Spleen (tissue), 11 donors: ENCODE results near the gene ZC3H15. TPM values are rescaled to one million over a fixed set of nuclear protein-coding genes. Genes with fewer than 3 reads are reported as not detected.

Experiments
- DNase-seq: peaks from one replicate; pipeline ENCODE4 v3.0.0-alpha.2; 2020
- H3K27ac ChIP-seq, 8 donors: fragments of 200-600 bp; sonication (generic) in 7 of 8; 1 replicate in 4 of 8; 2 replicates in 4 of 8; pipeline versions ENCODE4 v1.5.0 to v1.8.0; 2016 to 2021; ENCODE audit warnings: inconsistent platforms in 4 of 8, mild to moderate bottlenecking in 4 of 8, moderate library complexity in 1 of 8
- H3K27me3 ChIP-seq, 7 donors: fragments of 200-600 bp; sonication (generic) in 6 of 7; replicated peaks in 1 of 7; 1 replicate in 4 of 7; 2 replicates in 3 of 7; pipeline versions ENCODE4 v1.5.0 to v1.8.0; 2016 to 2021; ENCODE audit warnings: inconsistent platforms in 3 of 7, mild to moderate bottlenecking in 1 of 7
- H3K36me3 ChIP-seq, 6 donors: fragments of 200-600 bp; sonication (generic) in 5 of 6; 1 replicate in 4 of 6; 2 replicates in 2 of 6; pipeline versions ENCODE4 v1.5.0 to v1.8.0; 2016 to 2021; ENCODE audit warnings: inconsistent platforms in 2 of 6
- H3K4me1 ChIP-seq, 6 donors: fragments of 200-600 bp; sonication (generic) in 5 of 6; 1 replicate in 3 of 6; 2 replicates in 3 of 6; pipeline versions ENCODE4 v1.5.0 to v1.8.0; 2016 to 2021; ENCODE audit warnings: inconsistent platforms in 3 of 6
- H3K4me3 ChIP-seq, 8 donors: fragments of 200-600 bp; sonication (generic) in 7 of 8; 1 replicate in 4 of 8; 2 replicates in 4 of 8; pipeline versions ENCODE4 v1.5.0 to v1.8.0; 2016 to 2021; ENCODE audit warnings: inconsistent platforms in 4 of 8, mild to moderate bottlenecking in 4 of 8, moderate library complexity in 2 of 8
- H3K9me3 ChIP-seq, 8 donors: fragments of 200-600 bp; sonication (generic) in 7 of 8; 1 replicate in 4 of 8; 2 replicates in 4 of 8; pipeline versions ENCODE4 v1.5.0 to v1.8.0; 2016 to 2021; ENCODE audit warnings: inconsistent platforms in 4 of 8
- POLR2A ChIP-seq, 3 donors: fragments of 450-650 bp; IDR thresholded peaks; one replicate each; pipeline ENCODE4 v1.5.1; 2017; ENCODE audit warnings: antibody characterized with exemption in 3 of 3, mild to moderate bottlenecking in 1 of 3
- POLR2AphosphoS5 ChIP-seq, 3 donors: sonication (generic); formaldehyde crosslinking; IDR thresholded peaks; one replicate each; pipeline ENCODE4 v1.5.1; 2017; ENCODE audit warnings: antibody characterized with exemption in 3 of 3
- WGBS, 5 donors: extraction: QIAGEN DNeasy Blood & Tissue Kit in 3 of 5; methylation state at CpG; one replicate each; pipeline versions ENCODE4 v1.1.5 to v1.1.7; 2013 to 2018; 5-methylcytosine and 5-hydroxymethylcytosine counted together
- intact Hi-C: fragments of 100-400 bp; cut with DNase I; formaldehyde crosslinking; loops from one replicate; pipeline ENCODE4 v1.15.0; 2023; ENCODE audit warnings: low total_unique reads
- polyA plus RNA-seq, 3 donors: library from polyadenylated mRNA; stranded (reverse); fragments of 200-250 nt; gene quantifications; one replicate each; pipeline ENCODE4 v1.2.1, GENCODE V29; 2013
- total RNA-seq, 7 donors: library from RNA; depleted of rRNA in 3 of 7; stranded (reverse); fragments of >200 nt in 3 of 7; fragmentation: NEBNext Ultra II Directional in 4 of 7; extraction: Animal tissue kit (Norgen Biotek cat#: 25700) in 4 of 7; gene quantifications; one replicate each; pipeline versions ENCODE4 v1.1.0 to v1.2.1, GENCODE V29; 2016 to 2021
- TF ChIP-seq, protein P1 (sequence below), 11 experiments: fragments of 200-600 bp in 7 of 11; fragments of 450-650 bp in 4 of 11; sonication (generic) in 4 of 11; IDR thresholded peaks in 8 of 11; conservative IDR thresholded peaks in 3 of 11; 1 replicate in 7 of 11; 2 replicates in 4 of 11; pipeline versions ENCODE4 v1.4.0 to v1.8.0; 2016 to 2021; ENCODE audit warnings: antibody characterized with exemption in 11 of 11, inconsistent platforms in 4 of 11, mild to moderate bottlenecking in 1 of 11
- donor health status: healthy with polysubstance abuse.
- donor health status: DM: no; HTN: no; CAD: no; lungs with moderate emphysema.
- donor health status: DM: no; HTN: no; CAD: no.
- donor health status: Bipolar disorder and iron deficiency.
- donor health status: healthy.
- donor health status: DM: no; HTN: no; CAD: no.
- donor health status: DM: yes; HTN: yes; CAD: no.

The ZC3H15 gene
- total and polyA plus RNA-seq, 10 donors, result 38.2 to 62.6 (median 51.3) TPM

DNA sequence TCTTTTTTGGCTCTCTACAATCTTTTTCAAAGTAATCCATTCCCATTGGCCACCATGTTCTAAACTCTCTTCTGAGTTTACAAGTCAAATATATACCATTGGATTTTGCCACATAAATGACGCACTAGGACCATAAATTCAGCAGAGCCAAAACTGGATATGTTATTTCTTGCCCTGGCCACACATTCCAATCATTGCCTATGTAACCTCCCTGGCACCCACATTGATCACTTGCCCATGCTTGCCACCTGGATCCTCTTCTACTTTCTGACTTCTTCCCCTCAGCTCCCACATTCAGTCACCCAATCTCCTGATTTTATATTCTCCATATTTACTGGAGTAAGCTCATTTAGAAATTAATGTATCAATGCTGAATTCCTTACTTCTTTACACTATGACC lies 5.1 kb upstream of the ZC3H15 start:
- TF ChIP-seq, protein P1, sequence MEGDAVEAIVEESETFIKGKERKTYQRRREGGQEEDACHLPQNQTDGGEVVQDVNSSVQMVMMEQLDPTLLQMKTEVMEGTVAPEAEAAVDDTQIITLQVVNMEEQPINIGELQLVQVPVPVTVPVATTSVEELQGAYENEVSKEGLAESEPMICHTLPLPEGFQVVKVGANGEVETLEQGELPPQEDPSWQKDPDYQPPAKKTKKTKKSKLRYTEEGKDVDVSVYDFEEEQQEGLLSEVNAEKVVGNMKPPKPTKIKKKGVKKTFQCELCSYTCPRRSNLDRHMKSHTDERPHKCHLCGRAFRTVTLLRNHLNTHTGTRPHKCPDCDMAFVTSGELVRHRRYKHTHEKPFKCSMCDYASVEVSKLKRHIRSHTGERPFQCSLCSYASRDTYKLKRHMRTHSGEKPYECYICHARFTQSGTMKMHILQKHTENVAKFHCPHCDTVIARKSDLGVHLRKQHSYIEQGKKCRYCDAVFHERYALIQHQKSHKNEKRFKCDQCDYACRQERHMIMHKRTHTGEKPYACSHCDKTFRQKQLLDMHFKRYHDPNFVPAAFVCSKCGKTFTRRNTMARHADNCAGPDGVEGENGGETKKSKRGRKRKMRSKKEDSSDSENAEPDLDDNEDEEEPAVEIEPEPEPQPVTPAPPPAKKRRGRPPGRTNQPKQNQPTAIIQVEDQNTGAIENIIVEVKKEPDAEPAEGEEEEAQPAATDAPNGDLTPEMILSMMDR (IDR thresholded peaks at IDR 0.05 in 8 of 11, conservative IDR thresholded peaks at IDR 0.05 in 3 of 11), result no peak
- TF ChIP-seq POLR2A (IDR thresholded peaks at IDR 0.05) (no peak), POLR2AphosphoS5 (IDR thresholded peaks at IDR 0.05) (no peak)
- no peak for DNase-seq
- Histone ChIP-seq H3K9me3 (no peaks in the 10 kb centered on the region), H3K4me1 (peaks cover 9 to 23% (median 19%) of the 10 kb centered on the region in 6 donors), H3K27ac (no peak overlapping the region), H3K27me3 (no peaks in the 10 kb centered on the region), H3K36me3 (no peaks in the 10 kb centered on the region), H3K4me3 (no peak overlapping the region)
- 90 to 100% (median 98%) methylated on average over 1 of the region's 1 CpG for WGBS, 5 donors
- intact Hi-C loops, result no loop called here

DNA sequence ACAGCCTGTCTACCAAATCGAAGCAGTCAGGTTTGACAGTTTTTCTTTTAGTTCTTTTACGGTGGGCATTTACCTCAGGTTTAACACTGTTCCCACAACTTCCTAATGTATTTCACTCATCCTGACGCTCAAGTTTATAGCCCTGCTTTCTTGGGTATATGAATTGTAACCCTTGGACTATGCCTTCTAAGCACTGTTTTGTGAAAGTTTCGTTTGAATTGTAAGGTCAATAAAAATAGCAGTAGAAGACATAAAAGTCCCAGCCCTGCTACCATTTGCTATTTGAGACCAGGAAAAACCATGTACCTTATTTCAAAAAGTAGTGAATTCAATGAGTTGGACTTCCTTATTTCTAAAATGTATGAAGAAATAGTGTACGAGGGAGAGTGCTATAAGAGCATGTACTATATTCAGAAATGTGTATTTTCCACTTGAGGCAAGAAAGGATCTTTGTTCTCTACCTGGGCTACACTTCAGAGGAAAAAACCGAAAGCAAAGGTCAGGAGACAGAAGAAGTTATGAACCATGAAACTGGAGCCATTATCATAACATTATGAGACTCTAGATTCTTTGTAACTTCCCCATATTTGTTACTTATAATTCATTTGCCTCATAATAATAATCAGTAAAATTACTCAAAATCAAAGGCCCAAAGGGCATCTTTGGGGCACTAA lies 1.9 kb upstream of the ZC3H15 start:
- H3K4me1 ChIP-seq, result peaks cover 30 to 49% (median 44%) of the 10 kb centered on the region in 6 donors
- DNase-seq, result no peak
- no peaks in the 10 kb centered on the region for H3K36me3 ChIP-seq
- peak overlapping the region in 1 of 8 donors; percentile 97 for H3K4me3 ChIP-seq
- TF ChIP-seq, protein P1 (IDR thresholded peaks at IDR 0.05 in 8 of 11, conservative IDR thresholded peaks at IDR 0.05 in 3 of 11), result no peak
- TF ChIP-seq POLR2A (IDR thresholded peaks at IDR 0.05), result no peak
- TF ChIP-seq POLR2AphosphoS5 (IDR thresholded peaks at IDR 0.05), result no peak
- no peaks in the 10 kb centered on the region for H3K27me3 ChIP-seq
- 44 to 67% (median 51%) methylated on average over 6 of the region's 6 CpGs for WGBS, 5 donors
- H3K27ac ChIP-seq, result no peak overlapping the region
- H3K9me3 ChIP-seq, result no peaks in the 10 kb centered on the region
- intact Hi-C loops, result no loop called here

DNA sequence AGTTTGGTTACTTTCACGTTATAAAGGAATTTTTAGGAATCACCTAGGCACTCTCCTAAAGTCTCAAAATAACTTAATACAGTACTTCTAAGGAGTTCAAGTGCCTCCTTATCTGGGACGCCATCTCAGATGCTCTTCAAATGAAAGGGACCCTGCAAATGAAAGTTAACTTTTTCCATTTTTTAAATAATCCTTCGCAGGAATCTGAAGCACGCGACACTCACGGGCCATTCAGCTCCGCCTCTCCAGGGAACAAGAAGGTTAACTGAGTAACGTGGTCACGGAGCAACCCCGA lies 537 bp upstream of the ZC3H15 start:
- no peak for TF ChIP-seq POLR2AphosphoS5 (IDR thresholded peaks at IDR 0.05)
- no peak for TF ChIP-seq POLR2A (IDR thresholded peaks at IDR 0.05)
- TF ChIP-seq, protein P1 (IDR thresholded peaks at IDR 0.05 in 8 of 11, conservative IDR thresholded peaks at IDR 0.05 in 3 of 11), result no peak
- no peak for DNase-seq
- Histone ChIP-seq H3K9me3 (no peaks in the 10 kb centered on the region), H3K27ac (peak overlapping the region; percentile 87 to 97 (median 94)), H3K27me3 (no peaks in the 10 kb centered on the region), H3K4me3 (peak overlapping the region; percentile 70 to 99 (median 90)), H3K4me1 (peaks cover 39 to 62% (median 57%) of the 10 kb centered on the region in 6 donors), H3K36me3 (no peaks in the 10 kb centered on the region)
- intact Hi-C loops, result no loop called here
- 0 to 1% (median 0%) methylated on average over 10 of the region's 10 CpGs for WGBS, 5 donors

DNA sequence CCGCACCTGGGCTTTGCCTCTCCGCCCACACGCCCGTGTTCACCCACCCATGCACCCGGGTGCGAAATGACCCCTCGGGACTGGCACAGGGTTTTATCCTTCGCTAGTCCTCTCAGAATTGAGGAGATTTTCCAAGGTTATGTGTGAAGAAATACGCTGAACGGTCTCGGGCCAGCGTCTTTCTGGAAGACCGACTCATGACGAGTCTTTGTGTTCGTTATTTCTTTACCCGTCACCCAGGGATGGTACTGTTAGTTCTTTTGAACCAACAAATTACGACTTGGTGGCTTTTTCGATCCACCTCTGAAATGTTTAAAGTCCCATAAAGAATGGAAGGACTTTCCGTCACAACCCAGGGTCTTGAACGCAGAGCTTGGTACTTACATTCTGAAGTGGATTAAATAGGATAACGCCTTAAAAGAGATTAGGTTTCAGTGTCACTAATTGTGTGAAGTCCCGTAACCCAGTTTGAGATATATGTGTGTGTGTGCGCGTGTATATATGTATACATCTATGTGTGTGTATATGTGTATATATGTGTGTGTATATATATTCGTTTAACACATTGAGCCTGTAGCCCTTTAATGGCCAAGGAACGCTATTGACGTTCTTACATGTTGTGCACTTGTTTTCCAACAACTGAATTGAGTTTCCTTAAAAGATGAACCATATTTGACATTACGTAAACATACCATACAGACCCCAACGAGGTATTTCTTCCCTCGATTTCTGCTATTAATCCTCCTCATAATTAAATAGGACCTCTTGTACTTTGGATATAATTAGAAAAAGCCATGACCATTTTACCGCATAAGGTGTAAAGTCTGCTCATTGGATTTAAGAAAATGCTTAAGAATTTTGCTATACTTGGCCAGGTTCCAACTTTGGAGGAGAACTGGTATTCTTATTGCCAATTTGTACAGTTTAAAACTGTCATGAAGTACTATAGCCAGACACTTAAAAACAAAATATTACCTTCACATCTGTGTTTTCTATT lies 889 bp downstream of the ZC3H15 start:
- H3K36me3 ChIP-seq, result no peaks in the 10 kb centered on the region
- 1 to 5% (median 2%) methylated on average over 23 to 31 of the region's 31 CpGs for WGBS, 5 donors
- H3K4me1 ChIP-seq, result peaks cover 42 to 77% (median 71%) of the 10 kb centered on the region in 6 donors
- no peak for DNase-seq
- intact Hi-C loops, result no loop called here
- TF ChIP-seq POLR2A (IDR thresholded peaks at IDR 0.05), result no peak
- peak overlapping the region; percentile 70 to 99 (median 90) for H3K4me3 ChIP-seq
- H3K27ac ChIP-seq, result peak overlapping the region; percentile 87 to 97 (median 94)
- no peaks in the 10 kb centered on the region for H3K9me3 ChIP-seq
- no peaks in the 10 kb centered on the region for H3K27me3 ChIP-seq
